Muscle of leg (tissue), 11 donors: ENCODE data around the gene NDUFS2. TPM values are rescaled to one million over a fixed set of nuclear protein-coding genes. Genes with fewer than 3 reads are reported as not detected.

Experiments
- DNase-seq: peaks from one replicate; pipeline ENCODE4 v3.0.0; 2013
- H3K27ac ChIP-seq: one replicate; pipeline ENCODE4 v1.5.1; 2013; ENCODE audit warnings: mild to moderate bottlenecking, low read length, control low read depth
- H3K27me3 ChIP-seq: one replicate; pipeline ENCODE4 v1.6.1; 2013; ENCODE audit warnings: low read length; ENCODE audit not compliant: control insufficient read depth, insufficient read depth
- H3K36me3 ChIP-seq: one replicate; pipeline ENCODE4 v1.6.1; 2013; ENCODE audit warnings: low read length; ENCODE audit not compliant: control insufficient read depth, insufficient read depth
- H3K4me1 ChIP-seq: one replicate; pipeline ENCODE4 v1.6.1; 2013; ENCODE audit warnings: low read length; ENCODE audit not compliant: control insufficient read depth, insufficient read depth
- H3K4me3 ChIP-seq: one replicate; pipeline ENCODE4 v1.5.1; 2013; ENCODE audit warnings: low read length, control low read depth
- H3K9me3 ChIP-seq: replicated peaks from 2 replicates; pipeline ENCODE4 v1.6.1; 2013; ENCODE audit warnings: low read depth, low read length; ENCODE audit not compliant: control insufficient read depth
- WGBS: methylation state at CpG from one replicate; pipeline ENCODE4 v1.1.5; 2013; ENCODE audit warnings: missing lambda C conversion rate; ENCODE audit not compliant: insufficient coverage; 5-methylcytosine and 5-hydroxymethylcytosine counted together
- polyA plus RNA-seq, 8 donors: library from polyadenylated mRNA; unstranded; fragments of 120-200 nt; gene quantifications; one replicate each; pipeline versions ENCODE4 v1.2.1 to v1.2.3, GENCODE V29; 2013; ENCODE audit warnings: inconsistent platforms in 1 of 8, low replicate concordance in 1 of 8; ENCODE audit not compliant: insufficient read length in 8 of 8, insufficient read depth in 1 of 8
- total RNA-seq: library from RNA; stranded (reverse); fragments of 120-200 nt; gene quantifications from one replicate; pipeline ENCODE4 v1.2.4, GENCODE V29; 2013

Gene NDUFS2
- total and polyA plus RNA-seq, 9 donors: 84.4 to 163 (median 146) TPM

DNA sequence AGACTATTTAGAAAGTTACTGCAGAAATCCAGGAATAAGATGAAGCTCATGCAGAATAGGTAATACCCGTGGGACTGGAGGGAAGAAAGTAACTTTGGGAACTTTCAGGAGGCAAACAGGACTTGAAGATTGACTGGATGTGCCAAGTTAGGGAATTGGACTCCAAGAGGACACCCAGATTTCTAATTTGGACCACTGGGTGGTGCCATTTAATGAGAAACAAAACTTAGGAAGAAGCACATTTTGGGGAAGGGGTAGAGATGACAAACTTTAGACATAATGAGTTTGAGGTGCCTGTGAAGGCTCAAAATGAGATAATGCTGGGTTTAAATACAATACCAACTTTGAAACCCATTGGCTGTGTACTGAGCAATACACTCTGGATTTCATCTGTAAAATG is 21.5 kb upstream of the NDUFS2 start:
- DNase-seq: no peak
- peaks cover 6% of the 10 kb centered on the region for H3K36me3 ChIP-seq
- H3K4me3 ChIP-seq: no peak overlapping the region
- WGBS: 58% methylated on average over 1 of the region's 1 CpG
- no peak overlapping the region for H3K27ac ChIP-seq
- no peaks in the 10 kb centered on the region for H3K27me3 ChIP-seq
- no peaks in the 10 kb centered on the region for H3K9me3 ChIP-seq
- H3K4me1 ChIP-seq: peaks cover 23% of the 10 kb centered on the region

DNA sequence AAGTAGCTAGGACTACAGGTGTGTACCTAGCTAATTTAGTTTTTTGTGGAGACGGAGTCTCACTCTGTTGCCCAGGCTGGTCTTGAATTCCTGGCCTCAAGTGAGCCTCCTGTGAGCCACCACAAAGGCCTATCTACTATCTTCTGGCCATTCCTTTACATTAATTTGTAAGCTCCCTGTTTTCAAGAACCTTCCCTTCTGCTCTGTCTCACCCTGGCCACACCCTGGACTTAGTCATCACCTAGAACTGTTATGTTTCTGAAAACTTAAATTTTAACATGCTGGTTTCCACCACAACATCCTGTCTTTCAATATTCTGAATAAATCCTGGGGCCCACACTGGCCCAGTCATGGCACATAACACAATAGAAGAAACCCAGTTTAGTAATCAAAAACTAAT is 20.0 kb upstream of the NDUFS2 start:
- Histone ChIP-seq H3K9me3 (no peaks in the 10 kb centered on the region), H3K36me3 (no peaks in the 10 kb centered on the region), H3K27ac (no peak overlapping the region), H3K4me3 (no peak overlapping the region), H3K27me3 (no peaks in the 10 kb centered on the region), H3K4me1 (peaks cover 26% of the 10 kb centered on the region)
- no peak for DNase-seq
- WGBS: 100% methylated on average over 1 of the region's 1 CpG

DNA sequence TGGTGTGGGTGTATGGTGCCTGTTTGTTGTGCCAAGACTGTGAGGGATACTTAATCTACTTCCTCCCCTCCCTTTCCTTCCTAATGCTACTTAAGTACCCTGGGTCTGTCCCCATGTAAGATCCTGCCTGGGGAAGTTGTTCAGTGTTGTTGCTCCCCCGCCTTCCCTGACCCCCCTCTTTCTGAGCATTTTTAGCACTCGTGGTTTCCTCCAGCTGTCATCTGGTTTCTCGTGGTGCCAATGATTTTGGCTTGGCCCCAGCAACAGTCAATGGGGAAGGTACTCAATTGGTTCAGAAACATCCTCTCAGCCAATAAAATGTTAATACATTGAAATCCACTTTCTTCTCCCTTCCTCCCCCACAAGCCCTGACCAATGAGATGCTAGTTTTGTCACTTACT is 16.9 kb upstream of the NDUFS2 start:
- peak overlapping the region; percentile 89 for H3K27ac ChIP-seq
- no peaks in the 10 kb centered on the region for H3K27me3 ChIP-seq
- no peaks in the 10 kb centered on the region for H3K36me3 ChIP-seq
- WGBS: 4% methylated on average over 3 of the region's 3 CpGs
- H3K4me1 ChIP-seq: peaks cover 26% of the 10 kb centered on the region
- no peaks in the 10 kb centered on the region for H3K9me3 ChIP-seq
- H3K4me3 ChIP-seq: no peak overlapping the region
- peak; percentile 95 for DNase-seq

DNA sequence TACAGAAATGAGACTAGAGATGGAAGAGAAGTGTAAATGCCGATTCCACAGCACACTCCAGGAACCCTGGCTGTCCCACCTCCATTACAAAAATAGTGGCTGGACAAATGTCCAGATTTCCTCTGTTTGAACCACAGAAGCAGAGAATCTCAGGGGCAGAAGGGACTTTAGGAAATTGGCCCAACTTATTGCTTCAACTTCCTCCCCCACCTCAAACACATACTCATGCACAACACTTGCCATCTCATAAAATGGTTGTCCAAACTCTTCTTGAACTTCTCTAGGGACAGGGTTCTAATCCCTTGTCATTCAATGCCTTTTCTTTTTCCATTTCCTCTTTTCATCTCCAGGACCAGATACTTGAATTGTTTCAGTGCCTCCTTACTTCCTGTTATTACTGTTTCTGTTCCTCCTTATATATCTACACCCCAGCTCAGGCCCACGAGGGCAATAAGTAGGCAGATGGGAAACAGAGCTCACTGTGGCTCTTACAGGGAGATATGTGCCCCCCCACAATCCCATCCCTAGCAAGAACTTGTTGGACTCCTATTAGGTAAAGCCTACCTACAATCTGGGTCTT is 16.3 kb upstream of the NDUFS2 start:
- Histone ChIP-seq H3K27ac (peak overlapping the region; percentile 89), H3K27me3 (no peaks in the 10 kb centered on the region), H3K9me3 (no peaks in the 10 kb centered on the region), H3K4me3 (no peak overlapping the region), H3K4me1 (peaks cover 26% of the 10 kb centered on the region), H3K36me3 (peaks cover under 1% of the 10 kb centered on the region)
- DNase-seq: peak; percentile 70
- WGBS: no CpG with 5 or more reads among the region's 2 CpGs

DNA sequence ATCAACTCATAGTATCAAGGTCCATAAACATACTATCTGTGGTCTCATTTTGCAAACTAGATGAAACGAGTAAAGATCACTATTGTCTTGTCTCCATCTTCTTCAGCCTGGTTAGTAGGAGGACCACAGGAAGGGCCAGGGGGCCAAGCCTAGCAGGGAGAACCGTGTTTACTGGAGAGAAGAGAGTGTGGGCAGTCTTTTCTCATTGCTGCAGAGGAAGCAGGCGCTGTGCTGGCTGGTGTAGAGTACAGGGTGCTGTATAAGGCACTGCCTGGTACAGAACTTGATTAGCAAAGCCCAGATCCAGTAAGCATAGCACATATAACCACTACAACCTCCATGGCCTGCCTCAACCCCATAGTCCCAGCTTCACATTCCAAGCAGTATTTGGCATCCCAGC is 14.9 kb upstream of the NDUFS2 start:
- Histone ChIP-seq H3K4me3 (no peak overlapping the region), H3K9me3 (no peaks in the 10 kb centered on the region), H3K27ac (no peak overlapping the region), H3K4me1 (peaks cover 28% of the 10 kb centered on the region), H3K27me3 (no peaks in the 10 kb centered on the region), H3K36me3 (peaks cover 13% of the 10 kb centered on the region)
- no CpG with 5 or more reads among the region's 3 CpGs for WGBS
- no peak for DNase-seq

DNA sequence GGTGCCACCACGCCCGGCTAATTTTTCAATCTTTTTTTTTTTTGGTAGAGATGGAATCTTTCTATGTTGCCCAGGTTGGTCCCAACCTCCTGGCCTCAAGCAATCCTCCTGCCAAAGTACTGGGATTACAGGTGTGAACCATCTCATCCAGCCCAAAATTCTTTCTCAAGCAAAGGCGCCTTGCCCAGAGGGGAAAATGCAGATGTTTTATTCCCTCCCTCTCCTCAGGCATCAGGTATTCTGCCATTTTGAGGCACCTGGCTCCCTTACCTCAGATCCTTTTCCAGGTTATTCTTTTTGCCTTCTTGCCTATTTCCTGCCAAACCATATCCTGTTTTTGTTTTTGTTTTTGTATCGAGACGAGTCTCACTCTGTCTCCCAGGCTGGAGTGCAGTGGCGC is 13.8 kb upstream of the NDUFS2 start:
- Histone ChIP-seq H3K4me1 (peaks cover 35% of the 10 kb centered on the region), H3K27ac (no peak overlapping the region), H3K36me3 (peaks cover 20% of the 10 kb centered on the region), H3K27me3 (no peaks in the 10 kb centered on the region), H3K4me3 (no peak overlapping the region), H3K9me3 (no peaks in the 10 kb centered on the region)
- WGBS: 50% methylated on average over 2 of the region's 6 CpGs
- no peak for DNase-seq

DNA sequence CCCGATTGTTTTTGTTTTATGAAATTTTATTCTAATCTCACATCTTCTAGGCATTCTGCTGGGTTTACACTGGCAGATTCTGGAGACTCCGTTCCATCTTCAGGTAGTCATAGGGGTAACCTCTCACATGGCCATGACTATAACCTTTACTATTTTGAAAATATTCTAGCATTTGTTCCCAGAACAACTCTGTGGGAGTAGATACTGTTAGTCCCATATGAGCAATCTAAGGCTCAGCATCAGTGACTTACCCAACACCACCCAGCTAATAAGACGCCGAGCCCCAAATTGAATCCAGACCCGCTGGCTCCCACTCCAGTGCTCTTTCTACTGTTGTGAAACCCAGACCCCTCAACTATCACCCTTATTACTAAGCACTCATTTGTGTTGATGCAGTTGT is 13.1 kb upstream of the NDUFS2 start:
- Histone ChIP-seq H3K4me3 (no peak overlapping the region), H3K27ac (no peak overlapping the region), H3K4me1 (peaks cover 38% of the 10 kb centered on the region), H3K27me3 (no peaks in the 10 kb centered on the region), H3K9me3 (no peaks in the 10 kb centered on the region), H3K36me3 (peaks cover 22% of the 10 kb centered on the region)
- DNase-seq: no peak
- no CpG with 5 or more reads among the region's 5 CpGs for WGBS

DNA sequence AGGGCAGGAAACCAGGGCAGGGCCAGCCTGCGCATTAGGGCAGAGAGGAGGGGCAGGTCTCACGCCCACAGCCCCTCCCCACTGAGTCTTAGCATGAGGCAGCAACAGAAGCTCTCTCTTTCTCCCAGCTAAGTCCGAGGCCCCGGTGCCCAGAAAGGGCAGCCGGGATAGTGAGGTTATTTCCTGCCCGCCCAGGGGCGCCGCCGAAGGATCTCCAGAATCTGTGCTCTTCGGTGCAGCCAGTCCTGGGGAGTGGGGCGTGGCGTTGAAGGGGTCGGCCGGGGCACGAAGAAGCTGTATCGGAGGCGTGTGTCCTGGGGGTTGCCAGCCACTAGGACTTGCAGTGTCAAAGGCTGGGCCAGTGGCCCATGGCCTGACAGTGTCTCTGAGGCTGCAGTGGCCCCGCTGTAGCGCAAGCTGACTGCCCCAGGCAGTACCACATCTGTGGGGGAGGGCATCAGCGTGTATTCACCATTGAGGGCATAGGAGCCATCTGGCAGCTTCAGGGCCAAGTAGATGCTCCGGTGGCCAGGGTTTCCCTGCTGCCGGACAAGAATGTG is 11.1 kb upstream of the NDUFS2 start:
- H3K27me3 ChIP-seq: no peaks in the 10 kb centered on the region
- peaks cover 41% of the 10 kb centered on the region for H3K4me1 ChIP-seq
- no peak overlapping the region for H3K4me3 ChIP-seq
- peaks cover 38% of the 10 kb centered on the region for H3K36me3 ChIP-seq
- no peaks in the 10 kb centered on the region for H3K9me3 ChIP-seq
- no peak overlapping the region for H3K27ac ChIP-seq
- WGBS: 52% methylated on average over 19 of the region's 22 CpGs
- DNase-seq: no peak

DNA sequence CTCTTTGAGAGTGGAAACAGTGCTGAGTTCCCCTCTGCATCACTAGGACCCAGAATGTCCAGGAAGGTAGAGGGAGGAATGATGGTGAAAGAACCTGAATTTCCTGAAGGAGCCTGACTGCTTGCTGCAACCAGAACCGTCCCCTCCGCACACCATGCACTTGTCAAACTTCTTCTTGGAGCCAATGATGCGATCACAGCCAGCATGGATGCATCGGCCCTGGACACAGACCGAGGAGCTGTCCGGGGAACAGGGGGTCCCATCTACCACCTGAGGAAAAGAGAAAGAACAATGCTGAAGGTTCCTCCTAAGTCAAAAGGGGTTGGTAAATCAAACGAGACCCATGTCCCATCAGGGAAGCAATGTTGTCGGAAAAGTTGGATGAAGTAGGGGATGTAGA is 10.2 kb upstream of the NDUFS2 start:
- Histone ChIP-seq H3K36me3 (peaks cover 42% of the 10 kb centered on the region), H3K9me3 (no peaks in the 10 kb centered on the region), H3K27me3 (no peaks in the 10 kb centered on the region), H3K4me3 (no peak overlapping the region), H3K27ac (no peak overlapping the region), H3K4me1 (peaks cover 41% of the 10 kb centered on the region)
- WGBS: 82% methylated on average over 6 of the region's 8 CpGs
- no peak for DNase-seq

DNA sequence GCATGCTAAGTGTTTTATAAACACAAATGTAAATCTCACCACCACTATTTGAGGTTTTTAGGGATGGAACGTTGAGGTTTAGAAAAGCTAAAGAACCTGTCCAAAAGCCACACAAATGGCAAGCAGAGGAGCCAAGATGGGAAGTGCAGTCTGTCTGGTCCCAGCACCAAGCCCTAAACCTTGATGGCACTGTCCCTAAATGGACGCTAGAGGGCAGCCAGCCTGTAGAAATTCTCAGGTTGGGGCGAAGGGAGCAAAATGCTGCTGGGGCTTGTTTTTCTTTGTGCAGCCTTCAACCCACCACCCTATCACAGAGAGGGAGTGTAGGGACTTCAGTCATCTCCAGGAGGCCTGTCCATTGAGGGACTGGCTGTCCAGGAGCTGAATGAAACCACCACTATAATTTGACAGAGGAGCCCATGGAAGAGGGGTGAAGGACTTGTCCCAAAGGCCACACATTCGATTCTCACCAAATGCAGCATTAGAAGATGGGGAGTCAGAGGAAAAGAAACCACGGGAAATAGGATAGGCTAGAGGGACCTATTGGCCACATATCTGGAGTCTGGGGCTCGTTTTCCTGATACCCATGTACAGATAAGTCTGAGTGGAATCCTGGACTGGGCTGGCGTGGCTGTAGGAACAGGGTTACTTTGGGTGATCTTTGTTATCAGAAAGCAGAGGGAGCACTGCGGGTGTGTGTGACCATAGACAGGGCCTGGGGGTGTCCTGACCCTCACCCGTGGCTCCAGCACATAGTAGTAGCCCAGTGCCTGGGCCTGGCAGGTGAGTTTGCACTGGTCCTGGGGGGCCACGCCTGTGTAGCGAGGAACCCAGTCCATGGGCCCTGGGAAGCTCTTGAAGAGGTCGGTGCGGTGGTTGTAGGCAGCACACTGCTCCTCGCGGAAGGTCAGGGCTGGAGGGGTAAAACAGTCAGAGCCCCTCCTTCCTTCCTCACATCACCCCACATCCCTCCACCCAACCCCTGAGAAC is 9.4 kb upstream of the NDUFS2 start:
- DNase-seq: peak; percentile 86
- Histone ChIP-seq H3K9me3 (no peaks in the 10 kb centered on the region), H3K4me1 (peaks cover 48% of the 10 kb centered on the region), H3K27me3 (no peaks in the 10 kb centered on the region), H3K36me3 (peaks cover 42% of the 10 kb centered on the region), H3K27ac (peak overlapping the region; percentile 20), H3K4me3 (no peak overlapping the region)
- WGBS: 73% methylated on average over 8 of the region's 15 CpGs
